ENCODE results near the gene ZNF462. TPM values are rescaled to one million over a fixed set of nuclear protein-coding genes. Genes with fewer than 3 reads are reported as not detected.
"Not testable (repeated sequence)": the region's sequence is repeated elsewhere in the genome, so short reads cannot be mapped to it uniquely, and the experiment has no call there.

Gene ZNF462
- total RNA-seq, 2 donors from 2014 or later = 20.9 to 30.5 TPM

GRCh38 chr9:106976772-106977171, 113.8 kb downstream of the ZNF462 start:
- H3K4me1 ChIP-seq = peaks cover 0 to 8% of the 10 kb centered on the region in 2 donors
- H3K36me3 ChIP-seq = peaks cover 54% of the 10 kb centered on the region

GRCh38 chr9:106980551-106981101, 117.7 kb downstream of the ZNF462 start:
- Histone ChIP-seq H3K4me3 (no peak overlapping the region), H3K27me3 (no peaks in the 10 kb centered on the region), H3K4me1 (peaks cover 0 to 8% of the 10 kb centered on the region in 2 donors), H3K36me3 (peaks cover 35% of the 10 kb centered on the region), H3K9me3 (no peaks in the 10 kb centered on the region), H3K27ac (no peak overlapping the region)
- TF ChIP-seq CTCF (IDR thresholded peaks at IDR 0.05) = no peak
- no peak for DNase-seq (ENCODE audit: low spot score)

More at GRCh38 chr9:106976772-106977171, 113.8 kb downstream of the ZNF462 start:
- TF ChIP-seq CTCF (IDR thresholded peaks at IDR 0.05) = no peak
- Histone ChIP-seq H3K9me3 (no peaks in the 10 kb centered on the region), H3K27ac (no peak overlapping the region), H3K27me3 (no peaks in the 10 kb centered on the region), H3K4me3 (no peak overlapping the region)
- DNase-seq (ENCODE audit: low spot score) = no peak

- Histone ChIP-seq H3K36me3 (peaks cover 25% of the 10 kb centered on the region), H3K9me3 (no peaks in the 10 kb centered on the region), H3K4me3 (no peak overlapping the region), H3K27me3 (no peaks in the 10 kb centered on the region), H3K4me1 (peaks cover 0 to 8% of the 10 kb centered on the region in 2 donors), H3K27ac (no peak overlapping the region)
- no peak for TF ChIP-seq CTCF (IDR thresholded peaks at IDR 0.05)
- no peak for DNase-seq (ENCODE audit: low spot score)
Observed at GRCh38 chr9:106981396-106982287, 118.7 kb downstream of the ZNF462 start.

- H3K9me3 ChIP-seq = no peaks in the 10 kb centered on the region
- no peaks in the 10 kb centered on the region for H3K27me3 ChIP-seq
- no peak for TF ChIP-seq CTCF (IDR thresholded peaks at IDR 0.05)
- no peak overlapping the region for H3K4me3 ChIP-seq
- H3K27ac ChIP-seq = no peak overlapping the region
- peaks cover 17% of the 10 kb centered on the region for H3K36me3 ChIP-seq
- peaks cover 0 to 8% of the 10 kb centered on the region in 2 donors for H3K4me1 ChIP-seq
- DNase-seq (ENCODE audit: low spot score) = no peak
Observed at GRCh38 chr9:106982636-106983035, 119.7 kb downstream of the ZNF462 start.

- TF ChIP-seq CTCF (IDR thresholded peaks at IDR 0.05) = no peak
- Histone ChIP-seq H3K9me3 (no peaks in the 10 kb centered on the region), H3K27me3 (no peaks in the 10 kb centered on the region), H3K4me1 (peaks cover 0 to 8% of the 10 kb centered on the region in 2 donors), H3K4me3 (no peak overlapping the region), H3K36me3 (peaks cover 17% of the 10 kb centered on the region), H3K27ac (no peak overlapping the region)
- DNase-seq (ENCODE audit: low spot score) = no peak
Observed at GRCh38 chr9:106983346-106983745, 120.4 kb downstream of the ZNF462 start.

- not testable (repeated sequence) for H3K4me1 ChIP-seq; H3K27ac ChIP-seq; DNase-seq (ENCODE audit: low spot score); H3K4me3 ChIP-seq; H3K36me3 ChIP-seq; H3K27me3 ChIP-seq; H3K9me3 ChIP-seq
Observed at GRCh38 chr9:106989904-106990303, 126.9 kb downstream of the ZNF462 start.

Data from right atrium auricular region (tissue), 2 donors.